HG03045 (cell line): ENCODE measurements around the gene INPP1.

ENCODE experiments used
- ATAC-seq: cut with Tn5 transposase; IDR thresholded peaks from one replicate; pipeline ENCODE4 v1.9.1; 2021; ENCODE audit warnings: mild to moderate bottlenecking, moderate library complexity; ENCODE audit not compliant: unreplicated experiment

INPP1 gene

GRCh38 chr2:190360965-190361364 lies 17.6 kb downstream of the INPP1 start:
- no peak for ATAC-seq

DNA sequence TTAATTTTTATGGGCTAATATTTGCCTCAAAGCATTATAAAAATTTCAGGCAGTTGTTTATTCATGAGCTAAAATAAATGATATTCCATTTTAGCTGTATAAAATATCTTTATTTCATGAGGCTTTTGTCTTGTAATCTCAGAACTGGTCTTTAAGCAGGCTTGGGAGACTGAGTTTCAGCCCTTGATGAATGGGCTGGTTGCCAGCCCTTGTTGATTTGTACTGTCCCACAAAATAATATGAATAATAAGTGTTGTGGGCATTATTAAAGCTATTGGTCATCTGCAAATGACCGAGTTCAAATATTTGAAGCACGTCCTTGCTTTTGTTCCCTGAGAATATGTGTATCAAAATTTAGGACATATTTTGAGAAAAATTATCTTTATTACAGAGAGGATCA lies 18.2 kb downstream of the INPP1 start:
- ATAC-seq: no peak

- ATAC-seq: no peak
Observed at GRCh38 chr2:190362894-190363293, 19.5 kb downstream of the INPP1 start.

GRCh38 chr2:190365499-190366204 lies 22.3 kb downstream of the INPP1 start:
- no peak for ATAC-seq

DNA sequence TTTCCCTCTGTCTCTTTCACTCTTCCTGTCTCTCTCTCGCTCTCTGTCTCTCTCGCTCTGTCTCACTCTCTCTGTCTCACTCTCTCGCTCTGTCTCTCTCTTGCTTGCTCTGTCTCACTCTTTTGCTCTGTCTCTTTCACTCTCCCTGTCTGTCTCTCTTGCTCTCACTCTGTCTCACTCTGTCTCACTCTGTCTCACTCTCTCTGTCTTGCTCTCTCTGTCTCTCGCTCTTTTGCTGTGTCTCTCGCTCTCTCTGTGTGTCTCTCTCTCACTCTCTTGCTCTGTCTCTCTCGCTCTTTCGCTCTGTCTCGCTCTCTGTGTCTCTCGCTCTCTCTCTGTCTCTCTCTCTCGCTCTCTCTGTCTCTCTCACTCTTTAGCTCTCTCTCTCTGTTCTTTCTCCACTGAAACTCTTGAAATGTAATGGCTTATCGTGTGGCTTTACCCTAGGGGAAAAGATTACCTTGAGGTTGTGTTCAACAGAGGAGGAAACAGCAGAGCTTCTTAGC lies 22.9 kb downstream of the INPP1 start:
- no peak for ATAC-seq

GRCh38 chr2:190367091-190367490 lies 23.7 kb downstream of the INPP1 start:
- ATAC-seq: no peak

GRCh38 chr2:190369635-190370034 lies 26.2 kb downstream of the INPP1 start:
- ATAC-seq: no peak

- no peak for ATAC-seq
Observed at GRCh38 chr2:190376083-190376482, 32.7 kb downstream of the INPP1 start.

GRCh38 chr2:190376591-190377245 lies 33.3 kb downstream of the INPP1 start:
- no peak for ATAC-seq

- ATAC-seq: no peak
Observed at GRCh38 chr2:190378880-190379237, 35.5 kb downstream of the INPP1 start.

DNA sequence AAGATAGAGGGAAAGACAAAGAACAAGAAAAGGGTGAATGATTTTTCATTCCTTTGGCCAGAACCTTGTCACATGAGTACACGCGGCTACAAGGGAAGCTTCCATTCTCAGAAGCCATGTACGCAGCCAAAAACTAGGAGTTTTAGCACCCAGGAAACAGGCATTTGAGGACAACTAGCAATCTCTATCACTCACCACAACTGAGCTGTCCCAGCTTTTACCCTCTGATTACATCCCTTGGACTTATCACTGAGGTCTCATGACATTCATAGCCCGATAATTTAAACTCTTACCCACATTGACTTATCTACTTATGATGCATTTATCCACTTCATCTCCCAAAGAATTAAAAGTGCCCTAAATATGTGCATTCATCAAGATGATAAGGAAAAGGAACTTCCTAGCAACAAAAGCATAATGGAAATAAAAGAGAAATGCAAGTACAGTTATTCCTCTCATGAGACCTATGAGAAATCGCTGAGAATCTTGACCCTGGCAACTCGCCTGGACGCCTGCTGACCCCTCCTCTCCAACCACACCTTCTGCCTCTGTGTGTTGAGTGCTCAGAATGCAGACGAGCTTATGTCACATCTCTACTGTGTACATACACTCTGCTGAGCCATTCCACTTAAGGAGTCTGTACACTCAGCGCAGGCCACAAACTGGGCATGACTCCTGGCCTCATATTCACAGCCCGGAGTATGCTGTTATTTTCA lies 36.0 kb downstream of the INPP1 start:
- ATAC-seq: no peak

- ATAC-seq: no peak
Observed at GRCh38 chr2:190380962-190381412, 37.6 kb downstream of the INPP1 start.

GRCh38 chr2:190382851-190383250 lies 39.5 kb downstream of the INPP1 start:
- ATAC-seq: peak; percentile 78

DNA sequence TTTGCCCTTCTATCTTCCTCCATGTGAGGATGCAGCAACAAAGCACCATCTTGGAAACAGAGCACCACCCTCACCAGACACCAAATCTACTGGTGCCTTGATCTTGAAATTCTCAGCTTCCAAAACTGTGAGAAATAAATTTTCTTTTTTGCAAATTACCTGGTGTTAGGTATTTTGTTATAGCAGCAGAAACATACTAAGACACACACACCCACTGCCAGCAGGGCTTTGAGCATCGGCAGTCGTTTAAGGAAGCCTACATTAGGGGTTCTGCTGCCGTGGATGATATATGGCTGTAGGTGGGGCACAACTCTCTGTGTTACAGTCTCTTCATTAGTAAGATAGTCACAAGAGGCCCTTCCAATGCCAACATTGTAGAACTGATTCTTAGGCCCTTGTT lies 44.0 kb downstream of the INPP1 start:
- no peak for ATAC-seq

GRCh38 chr2:190396271-190396670 lies 52.9 kb downstream of the INPP1 start:
- no peak for ATAC-seq

DNA sequence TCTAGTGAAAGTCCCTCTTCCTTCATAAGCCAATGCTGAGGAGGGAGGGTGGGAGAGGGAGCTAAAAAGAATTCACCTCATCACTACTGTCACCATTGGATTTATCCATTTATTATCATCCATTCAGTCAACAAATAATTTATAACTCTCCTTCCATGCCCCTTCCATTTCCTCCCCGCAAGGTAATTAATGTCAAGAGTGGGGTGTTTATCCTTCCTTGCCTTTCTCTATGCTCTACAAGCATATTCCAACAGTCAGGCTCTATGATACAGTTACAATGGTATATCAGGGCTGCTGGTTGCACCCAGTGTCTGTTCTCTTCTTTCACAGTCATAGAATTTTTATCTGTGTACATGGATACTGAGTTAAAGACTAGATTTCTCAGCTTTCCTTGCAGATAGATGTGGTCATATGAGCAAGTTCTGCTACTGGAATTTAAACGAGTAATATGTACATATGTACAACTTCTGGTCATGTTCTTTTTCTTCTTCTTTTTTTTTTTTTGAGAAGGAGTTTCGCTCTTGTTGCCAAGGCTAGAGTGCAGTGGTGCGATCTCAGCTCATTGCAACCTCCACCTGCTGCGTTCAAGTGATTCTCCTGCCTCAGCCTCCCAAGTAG lies 59.7 kb downstream of the INPP1 start:
- ATAC-seq: no peak

DNA sequence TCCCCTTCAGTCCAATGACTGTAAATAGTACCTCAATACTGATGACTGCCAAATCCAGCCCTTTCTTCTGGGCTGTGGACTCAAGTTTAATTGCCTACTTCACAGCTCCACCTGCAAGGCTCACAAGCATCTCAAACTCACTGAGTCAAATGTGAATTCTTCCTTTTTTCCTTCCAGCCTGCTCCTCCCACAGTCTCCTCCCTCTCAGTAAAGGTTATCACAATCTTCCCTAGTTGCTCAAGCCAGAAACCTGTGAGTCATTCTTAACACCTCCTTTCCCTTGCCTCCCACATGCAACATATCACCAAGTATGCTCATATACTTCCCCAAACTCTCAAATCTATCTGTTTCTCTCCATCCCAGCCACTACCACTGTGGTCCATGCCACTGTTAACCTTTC lies 61.1 kb downstream of the INPP1 start:
- ATAC-seq: no peak

DNA sequence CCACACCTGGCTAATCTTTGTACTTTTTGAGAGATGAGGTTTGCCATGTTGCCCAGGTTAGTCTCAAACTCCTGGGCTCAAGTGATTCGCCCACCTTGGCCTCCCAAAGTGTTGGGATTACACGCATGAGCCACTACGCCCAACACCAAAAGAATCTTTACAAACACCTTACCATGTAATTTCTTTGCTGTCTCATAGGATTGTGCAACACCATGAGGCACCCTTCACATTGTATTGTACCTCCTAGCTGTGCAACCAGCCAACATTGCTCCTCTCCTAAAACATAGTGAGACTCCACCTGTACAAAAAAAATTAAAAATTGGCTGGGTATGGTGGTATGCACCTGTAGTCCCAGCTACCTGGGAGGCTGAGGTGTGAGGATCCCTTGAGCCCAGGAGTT lies 61.7 kb downstream of the INPP1 start:
- no peak for ATAC-seq

GRCh38 chr2:190405995-190406394 lies 62.6 kb downstream of the INPP1 start:
- ATAC-seq: no peak

DNA sequence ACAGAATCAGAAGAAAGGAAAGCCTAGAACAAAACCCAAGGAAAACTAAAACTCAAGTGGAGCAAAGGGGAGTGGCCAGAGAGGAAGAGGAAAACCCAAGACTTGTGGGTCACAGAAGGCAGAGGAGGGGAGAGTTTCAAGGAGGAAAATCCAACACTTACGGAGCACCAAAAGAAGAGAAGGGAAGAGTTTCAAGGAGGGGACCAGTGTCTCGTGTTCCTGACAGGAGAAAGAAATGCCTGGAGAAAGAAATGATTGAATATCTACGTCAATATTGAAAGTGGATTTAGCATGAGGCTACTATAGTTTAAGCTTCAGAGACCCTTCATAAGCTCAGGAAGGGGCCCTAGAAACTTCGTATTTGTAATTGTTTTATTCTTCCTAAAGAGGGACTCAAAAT lies 63.4 kb downstream of the INPP1 start:
- no peak for ATAC-seq

- ATAC-seq: no peak
Observed at GRCh38 chr2:190407246-190407661, 63.9 kb downstream of the INPP1 start.
